H9 (cell line): ENCODE data around the gene TGM2. TPM values are rescaled to one million over a fixed set of nuclear protein-coding genes. Genes with fewer than 3 reads are reported as not detected.

ENCODE experiments used
- DNase-seq: peaks from one replicate; pipeline ENCODE4 v3.0.0-alpha.2; 2017
- H2AFZ ChIP-seq: one replicate; pipeline ENCODE4 v1.6.1; 2013; ENCODE audit warnings: mild to moderate bottlenecking, low read length, control low read depth, moderate library complexity
- H2AK5ac ChIP-seq: 2 replicates; pipeline ENCODE4 v1.6.1; 2013; ENCODE audit warnings: low read length, control low read depth, mixed read lengths; ENCODE audit not compliant: insufficient read length
- H2BK120ac ChIP-seq: one replicate; pipeline ENCODE4 v1.6.1; 2013; ENCODE audit warnings: low read depth, mild to moderate bottlenecking, low read length, control low read depth, inconsistent platforms; ENCODE audit not compliant: poor library complexity, severe bottlenecking
- H2BK12ac ChIP-seq: 2 replicates; pipeline ENCODE4 v1.6.1; 2013; ENCODE audit warnings: low read length, control low read depth, mixed read lengths, low read depth; ENCODE audit not compliant: insufficient read length
- H2BK15ac ChIP-seq: 2 replicates; pipeline ENCODE4 v1.6.1; 2013; ENCODE audit warnings: low read depth, low read length, control low read depth
- H2BK20ac ChIP-seq: one replicate; pipeline ENCODE4 v1.6.1; 2013; ENCODE audit warnings: low read depth, mild to moderate bottlenecking, low read length, control low read depth, inconsistent platforms; ENCODE audit not compliant: poor library complexity, severe bottlenecking
- H2BK5ac ChIP-seq: 2 replicates; pipeline ENCODE4 v1.6.1; 2013; ENCODE audit warnings: low read length, control low read depth, mixed read lengths; ENCODE audit not compliant: insufficient read length
- H3K14ac ChIP-seq: 2 replicates; pipeline ENCODE4 v1.6.1; 2013; ENCODE audit warnings: low read length, control low read depth; ENCODE audit not compliant: insufficient read depth
- H3K18ac ChIP-seq: 2 replicates; pipeline ENCODE4 v1.6.1; 2013; ENCODE audit warnings: low read depth, mild to moderate bottlenecking, mixed read lengths, low read length, control low read depth; ENCODE audit not compliant: insufficient read length
- H3K23ac ChIP-seq: 2 replicates; pipeline ENCODE4 v1.6.1; 2013; ENCODE audit warnings: low read length, control low read depth, mixed read lengths, low read depth; ENCODE audit not compliant: insufficient read length
- H3K23me2 ChIP-seq: 2 replicates; pipeline ENCODE4 v1.6.1; 2013; ENCODE audit warnings: low read depth, mild to moderate bottlenecking, mixed read lengths, low read length, control low read depth; ENCODE audit not compliant: insufficient read length, poor library complexity, severe bottlenecking
- H3K27ac ChIP-seq: 2 replicates; pipeline ENCODE4 v1.5.1; 2013; ENCODE audit warnings: low read length, control low read depth, mixed read lengths, low read depth; ENCODE audit not compliant: insufficient read length
- H3K27me3 ChIP-seq: 2 replicates; pipeline ENCODE4 v1.6.1; 2013; ENCODE audit warnings: low read length, control low read depth, inconsistent platforms; ENCODE audit not compliant: insufficient read depth
- H3K4ac ChIP-seq: 2 replicates; pipeline ENCODE4 v1.6.1; 2013; ENCODE audit warnings: low read depth, mild to moderate bottlenecking, control low read depth, inconsistent platforms, low read length, moderate library complexity
- H3K4me1 ChIP-seq: 2 replicates; pipeline ENCODE4 v1.6.1; 2013; ENCODE audit warnings: low read length, control low read depth, inconsistent platforms; ENCODE audit not compliant: insufficient read depth
- H3K4me2 ChIP-seq: 2 replicates; pipeline ENCODE4 v1.6.1; 2013; ENCODE audit warnings: low read length, control low read depth, mixed read lengths; ENCODE audit not compliant: insufficient read length, insufficient read depth
- H3K56ac ChIP-seq: 2 replicates; pipeline ENCODE4 v1.6.1; 2013; ENCODE audit warnings: low read depth, mild to moderate bottlenecking, mixed read lengths, low read length, control low read depth; ENCODE audit not compliant: insufficient read length
- H3K79me1 ChIP-seq: 2 replicates; pipeline ENCODE4 v1.6.1; 2013; ENCODE audit warnings: low read depth, mild to moderate bottlenecking, moderate library complexity, low read length, control low read depth, inconsistent platforms; ENCODE audit not compliant: insufficient read depth, poor library complexity, severe bottlenecking
- H3K79me2 ChIP-seq: 2 replicates; pipeline ENCODE4 v1.6.1; 2013; ENCODE audit warnings: low read length, control low read depth, inconsistent platforms; ENCODE audit not compliant: insufficient read depth
- H3K9ac ChIP-seq: 2 replicates; pipeline ENCODE4 v1.6.1; 2013; ENCODE audit warnings: low read length, control low read depth, mixed read lengths; ENCODE audit not compliant: insufficient read length; ENCODE audit errors: extremely low read depth
- H3K9me3 ChIP-seq: one replicate; pipeline ENCODE4 v1.6.1; 2013; ENCODE audit warnings: low read depth, low read length, inconsistent platforms; ENCODE audit not compliant: control insufficient read depth
- H3T11ph ChIP-seq: one replicate; pipeline ENCODE4 v1.6.1; 2013; ENCODE audit warnings: mild to moderate bottlenecking, low read length, control low read depth, inconsistent platforms
- H4K20me1 ChIP-seq: one replicate; pipeline ENCODE4 v1.6.1; 2013; ENCODE audit not compliant: control insufficient read depth, insufficient read length, insufficient read depth
- H4K5ac ChIP-seq: 2 replicates; pipeline ENCODE4 v1.6.1; 2013; ENCODE audit warnings: low read depth, mild to moderate bottlenecking, mixed read lengths, low read length, control low read depth; ENCODE audit not compliant: insufficient read length
- H4K8ac ChIP-seq: replicated peaks from 2 replicates; pipeline ENCODE4 v1.6.1; 2013; ENCODE audit warnings: low read length, control low read depth, mixed read lengths, low read depth; ENCODE audit not compliant: insufficient read length
- H4K91ac ChIP-seq: 2 replicates; pipeline ENCODE4 v1.6.1; 2013; ENCODE audit warnings: low read depth, mild to moderate bottlenecking, moderate library complexity, mixed read lengths, low read length, control low read depth; ENCODE audit not compliant: insufficient read length
- H3K27ac Mint-ChIP-seq, 3 experiments: 2 replicates in 2 of 3; 3 replicates in 1 of 3; pipeline ENCODE4 v1.8.0; 2020 to 2021; ENCODE audit warnings: mixed read lengths in 3 of 3, mild to moderate bottlenecking in 1 of 3, moderate library complexity in 1 of 3
- H3K27me3 Mint-ChIP-seq: 2 replicates; pipeline ENCODE4 v1.8.0; 2021; ENCODE audit warnings: low read depth, mild to moderate bottlenecking, moderate library complexity, mixed read lengths
- H3K36me3 Mint-ChIP-seq, 3 experiments: 2 replicates in 2 of 3; 3 replicates in 1 of 3; pipeline ENCODE4 v1.8.0; 2020 to 2021; ENCODE audit warnings: low read depth in 3 of 3, mixed read lengths in 3 of 3; ENCODE audit not compliant: insufficient read depth in 1 of 3
- H3K4me1 Mint-ChIP-seq, 2 experiments: 2 replicates each; pipeline ENCODE4 v1.8.0; 2020; ENCODE audit warnings: mixed read lengths in 2 of 2
- H3K4me3 Mint-ChIP-seq, 2 experiments: 2 replicates in 1 of 2; 3 replicates in 1 of 2; pipeline ENCODE4 v1.8.0; 2020 to 2021; ENCODE audit warnings: mild to moderate bottlenecking in 2 of 2, mixed read lengths in 2 of 2, moderate library complexity in 1 of 2
- H3K9me3 Mint-ChIP-seq, 2 experiments: 2 replicates in 1 of 2; 3 replicates in 1 of 2; pipeline ENCODE4 v1.8.0; 2020; ENCODE audit warnings: mild to moderate bottlenecking in 2 of 2, mixed read lengths in 2 of 2, moderate library complexity in 1 of 2
- WGBS: extraction: QIAGEN DNeasy Blood & Tissue Kit; methylation state at CpG from one replicate; pipeline ENCODE4 v1.1.7; 2013; ENCODE audit warnings: missing lambda C conversion rate, low lambda C conversion rate, mixed read lengths; ENCODE audit not compliant: insufficient read length; ENCODE audit errors: extremely low coverage; 5-methylcytosine and 5-hydroxymethylcytosine counted together
- total RNA-seq: library from RNA; stranded (reverse); gene quantifications from 2 replicates; pipeline ENCODE4 v1.2.1, GENCODE V29; 2021
- TF ChIP-seq, protein P1 (sequence below): fragments of 200-600 bp; sonication (generic); conservative IDR thresholded peaks from 3 replicates; pipeline ENCODE4 v1.8.0; 2021; ENCODE audit warnings: antibody characterized with exemption, mild to moderate bottlenecking

The TGM2 gene
- total RNA-seq, 1 experiment from 2014 or later, result 1.1 TPM

DNA sequence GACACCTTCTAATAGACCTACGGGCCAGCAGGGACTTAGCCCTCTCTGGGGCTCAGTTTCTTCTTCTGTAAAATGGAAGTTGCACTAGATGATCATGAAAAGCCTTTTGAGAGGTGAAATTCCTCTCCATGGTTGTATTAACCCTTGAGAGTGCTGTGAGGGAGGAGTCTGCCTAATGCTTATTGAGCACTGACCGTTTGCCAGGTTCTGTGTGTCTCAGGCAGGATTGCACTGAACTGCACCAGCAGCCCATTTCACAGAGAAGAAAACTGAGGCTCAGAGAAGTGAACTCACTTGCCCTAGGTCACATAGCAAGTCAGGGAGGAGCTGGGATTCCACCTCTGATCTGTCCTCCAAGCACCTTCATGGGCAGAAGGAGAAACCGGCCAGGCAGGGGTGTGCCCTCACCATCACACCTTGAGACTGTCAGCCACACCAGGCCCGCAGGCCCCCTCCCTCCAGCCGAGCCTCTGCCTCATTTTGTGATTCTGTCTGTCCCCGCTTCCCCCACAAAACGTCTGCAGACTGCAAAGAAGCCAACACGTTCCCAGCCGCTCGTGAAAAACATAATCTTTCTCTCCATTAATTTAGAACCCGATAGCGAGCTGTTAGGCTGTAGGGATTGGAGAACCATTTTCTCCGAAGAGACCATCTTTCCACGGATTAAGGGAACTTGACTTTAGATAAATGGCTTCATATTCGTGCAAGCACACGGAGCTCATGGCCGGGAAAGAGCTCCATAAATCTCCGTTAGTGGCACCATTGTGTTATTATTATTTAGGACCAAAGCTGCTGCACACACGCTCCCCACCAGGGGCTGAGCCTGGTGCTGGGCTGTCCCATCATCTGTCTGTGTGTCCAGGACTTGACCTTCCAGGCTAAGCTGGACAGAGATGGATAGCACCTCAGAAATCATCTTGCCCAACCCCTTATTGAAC lies 49.5 kb upstream of the TGM2 start:
- Histone ChIP-seq H3K27ac (no peak overlapping the region), H3K56ac (no peak overlapping the region), H3K79me2 (no peaks in the 10 kb centered on the region), H4K8ac (no peak overlapping the region), H2AFZ (no peak overlapping the region), H4K20me1 (no peaks in the 10 kb centered on the region), H2BK20ac (no peak overlapping the region), H3K79me1 (no peaks in the 10 kb centered on the region), H3K4ac (no peak overlapping the region), H2BK5ac (no peak overlapping the region), H4K91ac (no peak overlapping the region), H2BK120ac (no peak overlapping the region), H3K4me2 (no peak overlapping the region), H2BK15ac (no peak overlapping the region), H3K4me1 (no peaks in the 10 kb centered on the region), H4K5ac (no peak overlapping the region), H2BK12ac (no peak overlapping the region), H3K9me3 (no peaks in the 10 kb centered on the region), H3K18ac (no peak overlapping the region), H3K9ac (no peak overlapping the region), H3K27me3 (no peaks in the 10 kb centered on the region), H3K23me2 (no peaks in the 10 kb centered on the region), H3T11ph (no peak overlapping the region), H3K14ac (no peak overlapping the region), H2AK5ac (no peak overlapping the region), H3K23ac (no peak overlapping the region)
- Mint-ChIP-seq H3K27ac (no peak overlapping the region), H3K27me3 (peaks cover 8% of the 10 kb centered on the region), H3K4me1 (peaks cover 6 to 9% of the 10 kb centered on the region in 2 experiments; a peak in 3 of 4 replicates), H3K4me3 (no peak overlapping the region), H3K9me3 (no peaks in the 10 kb centered on the region), H3K36me3 (no peaks in the 10 kb centered on the region)
- no CpG with 5 or more reads among the region's 19 CpGs for WGBS
- TF ChIP-seq, protein P1, sequence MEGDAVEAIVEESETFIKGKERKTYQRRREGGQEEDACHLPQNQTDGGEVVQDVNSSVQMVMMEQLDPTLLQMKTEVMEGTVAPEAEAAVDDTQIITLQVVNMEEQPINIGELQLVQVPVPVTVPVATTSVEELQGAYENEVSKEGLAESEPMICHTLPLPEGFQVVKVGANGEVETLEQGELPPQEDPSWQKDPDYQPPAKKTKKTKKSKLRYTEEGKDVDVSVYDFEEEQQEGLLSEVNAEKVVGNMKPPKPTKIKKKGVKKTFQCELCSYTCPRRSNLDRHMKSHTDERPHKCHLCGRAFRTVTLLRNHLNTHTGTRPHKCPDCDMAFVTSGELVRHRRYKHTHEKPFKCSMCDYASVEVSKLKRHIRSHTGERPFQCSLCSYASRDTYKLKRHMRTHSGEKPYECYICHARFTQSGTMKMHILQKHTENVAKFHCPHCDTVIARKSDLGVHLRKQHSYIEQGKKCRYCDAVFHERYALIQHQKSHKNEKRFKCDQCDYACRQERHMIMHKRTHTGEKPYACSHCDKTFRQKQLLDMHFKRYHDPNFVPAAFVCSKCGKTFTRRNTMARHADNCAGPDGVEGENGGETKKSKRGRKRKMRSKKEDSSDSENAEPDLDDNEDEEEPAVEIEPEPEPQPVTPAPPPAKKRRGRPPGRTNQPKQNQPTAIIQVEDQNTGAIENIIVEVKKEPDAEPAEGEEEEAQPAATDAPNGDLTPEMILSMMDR, result peak; percentile 36
- no peak for DNase-seq
